HFFc6 (cell line): ENCODE results near the gene ETFA. TPM values are rescaled to one million over a fixed set of nuclear protein-coding genes. Genes with fewer than 3 reads are reported as not detected.

Source experiments
- DNase-seq: peaks from one replicate; pipeline ENCODE4 v3.0.0-alpha.2; 2018
- H3K27ac Mint-ChIP-seq: 2 replicates; pipeline ENCODE4 v1.8.0; 2020; ENCODE audit warnings: mild to moderate bottlenecking, mixed read lengths
- H3K27me3 Mint-ChIP-seq: 2 replicates; pipeline ENCODE4 v1.8.0; 2021; ENCODE audit warnings: mild to moderate bottlenecking, moderate library complexity, mixed read lengths; ENCODE audit not compliant: insufficient read depth
- H3K36me3 Mint-ChIP-seq: 2 replicates; pipeline ENCODE4 v1.8.0; 2021; ENCODE audit warnings: low read depth, mixed read lengths
- H3K4me1 Mint-ChIP-seq: 2 replicates; pipeline ENCODE4 v1.8.0; 2020; ENCODE audit warnings: low read depth, mixed read lengths
- H3K4me3 Mint-ChIP-seq: 2 replicates; pipeline ENCODE4 v1.8.0; 2020; ENCODE audit warnings: mild to moderate bottlenecking, moderate library complexity, mixed read lengths
- H3K9me3 Mint-ChIP-seq: 2 replicates; pipeline ENCODE4 v1.8.0; 2020; ENCODE audit warnings: mild to moderate bottlenecking, mixed read lengths
- long read RNA-seq: library from polyadenylated mRNA; unstranded; transcript quantifications from one replicate; pipeline ENCODE4 v2.0.0, GENCODE V29; 2019
- total RNA-seq, 6 experiments: library from RNA; stranded (reverse); fragmentation: NEBNext Ultra II Directional; extraction: Animal tissue kit (Norgen Biotek cat#: 25700); gene quantifications; 2 replicates in 1 of 6; 3 replicates in 5 of 6; pipeline ENCODE4 v1.2.3, GENCODE V29; 2021
- TF ChIP-seq, protein P1 (sequence below): fragments of 200-600 bp; sonication (generic); IDR thresholded peaks from 2 replicates; pipeline ENCODE4 v1.5.0; 2021; ENCODE audit warnings: antibody characterized with exemption, mild to moderate bottlenecking

Gene ETFA
- total RNA-seq = 100 to 1,000 TPM; 127 to 161 (median 146) TPM
- long read RNA-seq, transcript ETFA-202 (11 exons, 1,346 nt) = minor isoform, 18 of 167 reads
- long read RNA-seq, transcript ETFA-203 (12 exons, 2,287 nt) = major isoform, 116 of 167 reads
- long read RNA-seq, partial matches to known transcripts = 14 of 167 reads
- long read RNA-seq, other reads (novel, unspliced or antisense) = 14 of 167 reads

DNA sequence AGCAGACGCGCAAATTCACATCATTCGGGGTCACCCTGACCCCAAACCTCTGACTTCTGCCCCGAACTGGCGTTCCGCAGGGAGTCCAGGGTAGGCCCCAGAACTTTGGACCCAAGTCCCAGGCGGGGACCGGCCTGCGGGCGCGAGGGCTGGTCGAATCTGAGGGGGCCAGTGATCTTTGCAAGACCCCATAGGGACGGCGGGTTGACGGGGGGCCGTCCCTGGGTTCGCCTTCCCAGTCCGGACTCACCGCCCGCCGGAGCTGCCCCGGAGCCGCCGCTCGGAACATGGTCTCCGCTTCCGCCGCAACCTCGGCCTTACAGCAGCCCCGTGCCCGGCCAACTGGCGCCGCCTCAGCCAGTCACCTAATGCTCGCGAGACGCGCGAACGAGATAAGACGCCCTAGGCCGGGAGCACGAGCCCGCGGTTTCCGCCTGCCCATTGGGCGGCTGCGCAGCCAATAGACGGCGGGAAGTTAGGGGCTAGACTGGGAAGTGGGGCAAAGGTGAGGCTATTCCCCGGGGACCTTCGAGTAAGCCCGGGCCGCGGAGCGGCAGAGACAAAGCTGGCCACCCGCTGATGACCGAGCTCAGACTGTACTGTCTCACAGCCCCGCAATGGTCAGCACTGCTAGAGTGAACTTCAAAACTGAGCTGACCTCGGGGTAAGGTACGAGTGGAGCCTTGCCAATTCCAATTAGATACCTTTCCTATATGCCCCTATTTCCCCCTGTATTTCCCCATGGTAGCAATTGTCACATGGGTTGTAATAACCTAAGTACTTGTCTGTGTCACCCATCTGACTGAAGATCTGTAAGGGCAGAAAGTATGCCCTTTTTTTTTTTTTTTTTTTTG lies at the start of gene ETFA:
Gene ETFA, minus strand, starts transcription at position 370 of the 854 bp plus-strand sequence. Its CDS starts 81 bp downstream, at position 289.
- Mint-ChIP-seq H3K4me1 (peaks cover 47% of the 10 kb centered on the region), H3K27me3 (no peaks in the 10 kb centered on the region)
- TF ChIP-seq, protein P1, sequence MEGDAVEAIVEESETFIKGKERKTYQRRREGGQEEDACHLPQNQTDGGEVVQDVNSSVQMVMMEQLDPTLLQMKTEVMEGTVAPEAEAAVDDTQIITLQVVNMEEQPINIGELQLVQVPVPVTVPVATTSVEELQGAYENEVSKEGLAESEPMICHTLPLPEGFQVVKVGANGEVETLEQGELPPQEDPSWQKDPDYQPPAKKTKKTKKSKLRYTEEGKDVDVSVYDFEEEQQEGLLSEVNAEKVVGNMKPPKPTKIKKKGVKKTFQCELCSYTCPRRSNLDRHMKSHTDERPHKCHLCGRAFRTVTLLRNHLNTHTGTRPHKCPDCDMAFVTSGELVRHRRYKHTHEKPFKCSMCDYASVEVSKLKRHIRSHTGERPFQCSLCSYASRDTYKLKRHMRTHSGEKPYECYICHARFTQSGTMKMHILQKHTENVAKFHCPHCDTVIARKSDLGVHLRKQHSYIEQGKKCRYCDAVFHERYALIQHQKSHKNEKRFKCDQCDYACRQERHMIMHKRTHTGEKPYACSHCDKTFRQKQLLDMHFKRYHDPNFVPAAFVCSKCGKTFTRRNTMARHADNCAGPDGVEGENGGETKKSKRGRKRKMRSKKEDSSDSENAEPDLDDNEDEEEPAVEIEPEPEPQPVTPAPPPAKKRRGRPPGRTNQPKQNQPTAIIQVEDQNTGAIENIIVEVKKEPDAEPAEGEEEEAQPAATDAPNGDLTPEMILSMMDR = no peak

DNA sequence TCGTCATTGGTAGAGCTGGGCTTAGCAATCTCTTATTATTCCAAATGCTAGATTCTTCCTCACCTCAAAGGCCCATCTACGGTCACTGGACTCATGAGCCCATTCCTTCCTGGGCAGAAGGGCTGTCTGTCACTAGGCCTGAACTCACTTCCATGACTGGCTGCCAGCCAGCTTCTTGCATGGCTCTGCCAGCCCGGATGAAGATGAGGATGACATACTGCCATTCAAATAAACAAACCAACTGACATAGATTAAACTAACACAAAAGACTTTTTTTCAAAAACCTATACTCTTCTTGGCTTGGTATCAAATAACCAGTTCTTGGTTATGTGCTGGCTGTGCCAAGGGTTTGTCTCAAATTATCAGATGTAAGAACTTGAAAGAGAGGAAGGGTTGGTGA lies 49.1 kb upstream of the ETFA start:
- H3K27ac Mint-ChIP-seq = no peak overlapping the region
- H3K4me3 Mint-ChIP-seq = no peak overlapping the region
- no peaks in the 10 kb centered on the region; the same call in none of the 2 replicates for H3K27me3 Mint-ChIP-seq
- H3K36me3 Mint-ChIP-seq = no peaks in the 10 kb centered on the region
- DNase-seq = no peak
- peaks cover 2% of the 10 kb centered on the region; the same call in 1 of the 2 replicates for H3K4me1 Mint-ChIP-seq
- TF ChIP-seq, protein P1 = no peak
- H3K9me3 Mint-ChIP-seq = no peaks in the 10 kb centered on the region

More for the DNA sequence above, at the start of gene ETFA:
- Mint-ChIP-seq H3K36me3 (0 out of 2 replicates have a peak, but pooled peaks cover 4% of the 10 kb centered on the region), H3K9me3 (no peaks in the 10 kb centered on the region), H3K27ac (peak within 1 kb of the TSS; percentile 93), H3K4me3 (peak within 1 kb of the TSS; percentile 93)
- DNase-seq = peak; percentile 91

DNA sequence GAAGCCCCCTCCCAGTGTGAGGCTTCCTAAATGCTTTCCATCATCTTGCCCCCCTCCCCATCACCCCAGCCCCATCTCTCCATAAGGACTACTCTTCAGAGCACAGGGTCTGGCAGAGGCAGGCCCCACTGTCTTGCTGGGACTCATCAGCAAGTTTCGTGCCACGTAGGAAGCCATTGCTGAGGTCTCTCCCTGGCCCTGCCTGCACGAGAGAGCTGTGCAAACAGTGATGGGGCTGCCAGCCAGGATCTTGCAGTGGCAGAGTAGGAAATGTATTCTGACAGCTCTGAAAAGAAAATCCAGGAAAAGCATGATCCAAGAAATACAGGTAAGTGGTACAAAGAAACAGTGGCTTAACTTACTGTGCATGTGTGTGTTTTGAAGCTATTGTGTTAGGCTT lies 47.9 kb upstream of the ETFA start:
- H3K27me3 Mint-ChIP-seq = no peaks in the 10 kb centered on the region; the same call in none of the 2 replicates
- no peak overlapping the region for H3K4me3 Mint-ChIP-seq
- no peaks in the 10 kb centered on the region for H3K36me3 Mint-ChIP-seq
- TF ChIP-seq, protein P1 = no peak
- H3K4me1 Mint-ChIP-seq = peaks cover 12% of the 10 kb centered on the region
- DNase-seq = no peak
- no peaks in the 10 kb centered on the region for H3K9me3 Mint-ChIP-seq
- H3K27ac Mint-ChIP-seq = no peak overlapping the region

DNA sequence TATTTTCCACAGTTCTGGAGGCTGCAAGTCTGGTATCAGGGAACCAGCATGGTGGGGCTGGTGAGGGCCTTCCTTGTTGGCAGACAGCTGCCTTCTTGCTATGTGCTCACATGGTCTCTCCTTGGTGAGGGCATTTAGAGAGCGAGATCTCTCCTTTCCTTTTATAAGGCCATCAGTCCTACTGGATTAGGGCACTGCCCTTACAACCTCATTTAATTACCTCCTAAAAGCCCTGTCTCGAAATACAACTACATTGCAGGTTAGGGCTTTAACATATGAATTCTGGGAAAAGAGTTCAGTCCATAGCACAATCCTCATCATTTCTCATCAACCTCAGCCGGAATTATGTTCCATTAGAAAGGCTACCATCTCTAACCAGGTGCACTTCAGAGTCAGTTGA lies 47.2 kb upstream of the ETFA start:
- no peaks in the 10 kb centered on the region for H3K36me3 Mint-ChIP-seq
- no peak overlapping the region for H3K4me3 Mint-ChIP-seq
- H3K27ac Mint-ChIP-seq = no peak overlapping the region
- peaks cover 12% of the 10 kb centered on the region for H3K4me1 Mint-ChIP-seq
- DNase-seq = no peak
- TF ChIP-seq, protein P1 = no peak
- H3K27me3 Mint-ChIP-seq = no peaks in the 10 kb centered on the region; the same call in 1 of the 2 replicates
- no peaks in the 10 kb centered on the region for H3K9me3 Mint-ChIP-seq

DNA sequence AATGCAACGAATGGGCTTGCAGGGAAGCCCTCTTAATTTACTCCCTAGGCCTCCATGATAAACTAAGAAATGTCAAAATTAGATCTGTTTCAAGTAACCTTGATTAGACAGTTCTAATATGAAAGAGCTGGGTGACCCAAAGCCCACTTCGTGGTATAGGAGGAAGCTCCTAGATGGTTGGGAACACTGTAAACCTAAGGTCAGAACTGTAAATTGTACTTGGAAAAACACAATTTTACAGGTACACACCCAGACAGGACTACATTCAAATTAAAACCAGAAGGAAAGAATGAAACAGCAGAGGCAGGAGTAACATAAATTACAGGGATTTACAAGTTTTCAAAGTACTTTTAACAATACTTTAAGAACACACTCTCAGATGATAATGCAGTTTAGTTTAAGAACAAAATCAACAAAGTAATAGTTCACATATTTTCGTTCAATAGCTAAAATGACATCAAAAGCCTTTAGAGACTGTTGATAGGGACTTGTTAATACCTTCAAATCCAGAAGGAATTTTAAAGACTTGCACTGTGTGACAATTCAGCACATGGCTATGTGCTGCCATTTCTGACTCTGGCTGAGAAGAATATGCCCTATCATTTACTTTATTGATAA lies 43.7 kb upstream of the ETFA start:
- no peaks in the 10 kb centered on the region for H3K27me3 Mint-ChIP-seq
- DNase-seq = no peak
- H3K27ac Mint-ChIP-seq = no peak overlapping the region
- no peaks in the 10 kb centered on the region for H3K9me3 Mint-ChIP-seq
- no peak overlapping the region for H3K4me3 Mint-ChIP-seq
- H3K36me3 Mint-ChIP-seq = no peaks in the 10 kb centered on the region
- H3K4me1 Mint-ChIP-seq = peaks cover 17% of the 10 kb centered on the region
- TF ChIP-seq, protein P1 = no peak
